ENCODE results near the gene SMOC2.
"Not testable (repeated sequence)": the region's sequence is repeated elsewhere in the genome, so short reads cannot be mapped to it uniquely, and the experiment has no call there.

SMOC2 gene

GRCh38 chr6:168678077-168678476 is 237.1 kb downstream of the SMOC2 start:
- DNase-seq (ENCODE audit: low read depth in 3 of 3) = no peak

GRCh38 chr6:168678588-168678987 is 237.6 kb downstream of the SMOC2 start:
- no peak for DNase-seq (ENCODE audit: low read depth in 3 of 3)

GRCh38 chr6:168681748-168682147 is 240.8 kb downstream of the SMOC2 start:
- DNase-seq (ENCODE audit: low read depth in 3 of 3) = no peak

- DNase-seq (ENCODE audit: low read depth in 3 of 3) = no peak
Observed at GRCh38 chr6:168683621-168684020, 242.6 kb downstream of the SMOC2 start.

GRCh38 chr6:168684471-168684870 is 243.5 kb downstream of the SMOC2 start:
- DNase-seq (ENCODE audit: low read depth in 3 of 3) = no peak

- no peak for DNase-seq (ENCODE audit: low read depth in 3 of 3)
Observed at GRCh38 chr6:168684906-168685305, 243.9 kb downstream of the SMOC2 start.

- no peak for DNase-seq (ENCODE audit: low read depth in 3 of 3)
Observed at GRCh38 chr6:168686029-168686738, 245.2 kb downstream of the SMOC2 start.

GRCh38 chr6:168686831-168687730 is 246.1 kb downstream of the SMOC2 start:
- no peak for DNase-seq (ENCODE audit: low read depth in 3 of 3)

- no peak for DNase-seq (ENCODE audit: low read depth in 3 of 3)
Observed at GRCh38 chr6:168690271-168690670, 249.3 kb downstream of the SMOC2 start.

GRCh38 chr6:168691774-168692173 is 250.8 kb downstream of the SMOC2 start:
- DNase-seq (ENCODE audit: low read depth in 3 of 3) = no peak

- DNase-seq (ENCODE audit: low read depth in 3 of 3) = no peak
Observed at GRCh38 chr6:168692193-168692914, 251.4 kb downstream of the SMOC2 start.

- not testable (repeated sequence) for DNase-seq (ENCODE audit: low read depth in 3 of 3)
Observed at GRCh38 chr6:168692915-168693257, 251.9 kb downstream of the SMOC2 start.

GRCh38 chr6:168694797-168695196 is 253.8 kb downstream of the SMOC2 start:
- DNase-seq (ENCODE audit: low read depth in 3 of 3) = not testable (repeated sequence)

GRCh38 chr6:168695701-168696100 is 254.7 kb downstream of the SMOC2 start:
- DNase-seq (ENCODE audit: low read depth in 3 of 3) = no peak

- no peak for DNase-seq (ENCODE audit: low read depth in 3 of 3)
Observed at GRCh38 chr6:168698923-168699322, 257.9 kb downstream of the SMOC2 start.

- no peak for DNase-seq (ENCODE audit: low read depth in 3 of 3)
Observed at GRCh38 chr6:168699631-168700295, 258.8 kb downstream of the SMOC2 start.

- no peak for DNase-seq (ENCODE audit: low read depth in 3 of 3)
Observed at GRCh38 chr6:168700880-168701279, 259.9 kb downstream of the SMOC2 start.

- no peak for DNase-seq (ENCODE audit: low read depth in 3 of 3)
Observed at GRCh38 chr6:168703990-168704389, 263.0 kb downstream of the SMOC2 start.

- DNase-seq (ENCODE audit: low read depth in 3 of 3) = no peak
Observed at GRCh38 chr6:168704678-168705077, 263.7 kb downstream of the SMOC2 start.

- DNase-seq (ENCODE audit: low read depth in 3 of 3) = not testable (repeated sequence)
Observed at GRCh38 chr6:168705271-168705670, 264.3 kb downstream of the SMOC2 start.

GRCh38 chr6:168706471-168707177 is 265.6 kb downstream of the SMOC2 start:
- DNase-seq (ENCODE audit: low read depth in 3 of 3) = no peak
